Measurements from ENCODE around the gene KLHL6.

GRCh38 chr3:183478501-183478900 lies 77.0 kb downstream of the KLHL6 start:
- TF ChIP-seq CTCF (IDR thresholded peaks at IDR 0.05; ENCODE audit: insufficient read depth, low read length, poor library complexity, severe bottlenecking) (no peak), EZH2phosphoT487 (conservative IDR thresholded peaks at IDR 0.05; ENCODE audit: low read length) (no peak)

Data from SU-DHL-6 (cell line).